ENCODE measurements around the gene DICER1.

GRCh38 chr14:95057851-95058250, 99.5 kb downstream of the DICER1 start:
- TF ChIP-seq POLR2A (IDR thresholded peaks at IDR 0.05): no peak
- TF ChIP-seq, protein P1, sequence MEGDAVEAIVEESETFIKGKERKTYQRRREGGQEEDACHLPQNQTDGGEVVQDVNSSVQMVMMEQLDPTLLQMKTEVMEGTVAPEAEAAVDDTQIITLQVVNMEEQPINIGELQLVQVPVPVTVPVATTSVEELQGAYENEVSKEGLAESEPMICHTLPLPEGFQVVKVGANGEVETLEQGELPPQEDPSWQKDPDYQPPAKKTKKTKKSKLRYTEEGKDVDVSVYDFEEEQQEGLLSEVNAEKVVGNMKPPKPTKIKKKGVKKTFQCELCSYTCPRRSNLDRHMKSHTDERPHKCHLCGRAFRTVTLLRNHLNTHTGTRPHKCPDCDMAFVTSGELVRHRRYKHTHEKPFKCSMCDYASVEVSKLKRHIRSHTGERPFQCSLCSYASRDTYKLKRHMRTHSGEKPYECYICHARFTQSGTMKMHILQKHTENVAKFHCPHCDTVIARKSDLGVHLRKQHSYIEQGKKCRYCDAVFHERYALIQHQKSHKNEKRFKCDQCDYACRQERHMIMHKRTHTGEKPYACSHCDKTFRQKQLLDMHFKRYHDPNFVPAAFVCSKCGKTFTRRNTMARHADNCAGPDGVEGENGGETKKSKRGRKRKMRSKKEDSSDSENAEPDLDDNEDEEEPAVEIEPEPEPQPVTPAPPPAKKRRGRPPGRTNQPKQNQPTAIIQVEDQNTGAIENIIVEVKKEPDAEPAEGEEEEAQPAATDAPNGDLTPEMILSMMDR (IDR thresholded peaks at IDR 0.05): no peak
- no peak for TF ChIP-seq POLR2AphosphoS5 (IDR thresholded peaks at IDR 0.05)
- TF ChIP-seq EP300 (IDR thresholded peaks at IDR 0.05): no peak
